Natural killer cell (primary cell): ENCODE data around the gene GSTT2. TPM values are rescaled to one million over a fixed set of nuclear protein-coding genes. Genes with fewer than 3 reads are reported as not detected.
"Not testable (repeated sequence)": the region's sequence is repeated elsewhere in the genome, so short reads cannot be mapped to it uniquely, and the experiment has no call there.

Source experiments
- ATAC-seq, 3 donors: fragments of 150-1000 bp in 2 of 3; fragments of 200-7000 bp in 1 of 3; cut with Tn5 transposase; 1 replicate in 1 of 3; 2 replicates in 2 of 3; pipeline ENCODE4 v1.10.0; 2021; ENCODE audit warnings: mild to moderate bottlenecking in 2 of 3, moderate library complexity in 2 of 3
- DNase-seq, 2 donors: peaks; one replicate each; pipeline versions ENCODE4 v3.0.0 to v3.0.0-alpha.2; 2013 to 2021; ENCODE audit warnings: mixed read lengths in 1 of 2
- H3K27ac ChIP-seq: one replicate; pipeline ENCODE4 v1.5.1; 2013; ENCODE audit warnings: mild to moderate bottlenecking, low read length
- H3K27me3 ChIP-seq: one replicate; pipeline ENCODE4 v1.6.1; 2013; ENCODE audit warnings: low read length; ENCODE audit not compliant: control insufficient read depth, insufficient read depth
- H3K36me3 ChIP-seq: one replicate; pipeline ENCODE4 v1.6.1; 2013; ENCODE audit warnings: low read length; ENCODE audit not compliant: control insufficient read depth, insufficient read depth
- H3K4me1 ChIP-seq: one replicate; pipeline ENCODE4 v1.6.1; 2013; ENCODE audit warnings: low read length; ENCODE audit not compliant: control insufficient read depth, insufficient read depth
- H3K4me3 ChIP-seq: one replicate; pipeline ENCODE4 v1.5.1; 2013; ENCODE audit warnings: low read length
- H3K9me3 ChIP-seq: one replicate; pipeline ENCODE4 v1.6.1; 2013; ENCODE audit warnings: low read length; ENCODE audit not compliant: control insufficient read depth, insufficient read depth
- H3K27ac Mint-ChIP-seq, 2 donors: one replicate each; pipeline ENCODE4 v1.8.0; 2022; ENCODE audit warnings: mild to moderate bottlenecking in 2 of 2, mixed read lengths in 2 of 2, moderate library complexity in 1 of 2
- H3K27me3 Mint-ChIP-seq, 2 donors: one replicate each; pipeline ENCODE4 v1.8.0; 2022; ENCODE audit warnings: low read depth in 2 of 2, mixed read lengths in 2 of 2
- H3K36me3 Mint-ChIP-seq: one replicate; pipeline ENCODE4 v1.8.0; 2022; ENCODE audit warnings: mixed read lengths
- H3K4me1 Mint-ChIP-seq, 2 donors: one replicate each; pipeline ENCODE4 v1.8.0; 2022; ENCODE audit warnings: mixed read lengths in 2 of 2
- H3K4me3 Mint-ChIP-seq: one replicate; pipeline ENCODE4 v1.8.0; 2022; ENCODE audit warnings: mild to moderate bottlenecking, moderate library complexity, mixed read lengths
- H3K9me3 Mint-ChIP-seq, 2 donors: one replicate each; pipeline ENCODE4 v1.8.0; 2022; ENCODE audit warnings: mixed read lengths in 2 of 2
- WGBS: methylation state at CpG from one replicate; pipeline ENCODE4 v1.1.7; 2013; ENCODE audit warnings: missing lambda C conversion rate; ENCODE audit not compliant: insufficient coverage; 5-methylcytosine and 5-hydroxymethylcytosine counted together
- intact Hi-C: fragments of 100-400 bp; cut with micrococcal nuclease; formaldehyde crosslinking; loops from one replicate; pipeline ENCODE4 v1.14.2; 2022
- total RNA-seq, 4 donors: library from RNA; stranded (reverse); fragments of 120-200 nt in 1 of 4; gene quantifications; one replicate each; pipeline versions ENCODE4 v1.2.3 to v1.2.4, GENCODE V29; 2013 to 2022

Gene GSTT2
- total RNA-seq, 3 donors from 2014 or later (not counting 1 experiment from before 2014, with no cell fraction given), result not detected

DNA sequence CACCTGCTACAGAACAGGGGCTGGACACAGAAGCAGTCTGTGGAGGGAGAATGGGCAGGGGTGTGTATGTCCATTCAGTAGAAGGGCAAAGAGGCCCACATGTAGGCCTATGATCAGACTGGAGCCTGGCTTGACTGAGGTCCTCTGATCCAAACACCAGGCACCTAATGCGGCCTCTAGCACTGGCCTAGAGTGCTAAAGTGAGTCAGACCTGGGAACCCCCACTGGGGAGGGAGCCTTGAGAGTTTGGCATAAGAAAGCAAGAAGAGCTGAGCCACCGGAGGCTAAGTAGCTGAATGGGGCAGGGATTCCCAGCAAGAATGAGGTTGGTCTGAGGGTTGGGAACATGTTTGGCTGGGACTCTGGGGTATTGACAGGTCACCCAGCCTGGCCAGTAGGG, 28.6 kb upstream of the GSTT2 start:
- H3K27me3 Mint-ChIP-seq, H3K4me3 Mint-ChIP-seq, H3K4me1 ChIP-seq, H3K27me3 ChIP-seq, H3K4me1 Mint-ChIP-seq, H3K9me3 Mint-ChIP-seq, H3K36me3 Mint-ChIP-seq, H3K27ac Mint-ChIP-seq, H3K36me3 ChIP-seq, H3K9me3 ChIP-seq, H3K4me3 ChIP-seq, H3K27ac ChIP-seq, ATAC-seq: not testable (repeated sequence)
- WGBS, result 83% methylated on average over 2 of the region's 2 CpGs
- peak in 1 of 2 donors; percentile 0 for DNase-seq
- intact Hi-C loops, result loop anchor here (10.0 kb wide), 1 partner anchor 573 kb away; no protein-coding TSS in a partner anchor

DNA sequence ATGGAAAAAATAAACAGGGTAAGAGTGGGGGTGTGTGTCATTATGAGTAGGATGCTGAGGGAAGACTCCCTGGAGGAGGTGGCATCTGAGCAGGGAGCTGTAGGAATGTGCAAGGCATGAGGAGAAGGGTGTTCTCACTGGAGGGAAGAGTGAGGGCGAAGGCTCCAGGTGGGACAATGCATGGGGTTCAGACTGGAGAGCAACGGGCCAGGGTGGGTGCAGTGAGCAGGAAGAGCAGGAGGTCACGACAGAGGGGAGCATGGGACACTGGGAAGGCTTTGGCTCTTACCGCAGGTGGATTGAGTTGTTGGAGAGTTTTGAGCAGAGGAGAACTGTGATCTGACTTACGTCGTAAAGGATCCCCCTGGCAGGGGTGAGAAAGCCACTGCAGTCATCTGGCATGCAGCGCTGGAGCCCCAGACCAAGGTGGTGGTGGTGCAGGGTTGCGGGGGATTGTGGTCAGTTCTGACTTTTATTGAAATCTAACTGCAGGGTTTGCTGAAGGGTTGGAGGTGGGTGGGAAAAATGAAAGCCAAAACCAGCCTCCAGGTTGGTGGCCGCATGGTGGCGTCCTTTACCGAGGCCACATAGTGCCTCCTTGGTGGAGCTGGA, 27.0 kb upstream of the GSTT2 start:
- H3K9me3 Mint-ChIP-seq, H3K4me1 Mint-ChIP-seq, H3K36me3 Mint-ChIP-seq, H3K27me3 ChIP-seq, H3K4me3 Mint-ChIP-seq, H3K4me1 ChIP-seq, H3K27ac Mint-ChIP-seq, H3K27ac ChIP-seq, H3K27me3 Mint-ChIP-seq, H3K9me3 ChIP-seq, H3K4me3 ChIP-seq, H3K36me3 ChIP-seq: not testable (repeated sequence)
- 70% methylated on average over 10 of the region's 11 CpGs for WGBS
- intact Hi-C loops, result loop anchor here (10.0 kb wide), 1 partner anchor 572 kb away; no protein-coding TSS in a partner anchor
- ATAC-seq (peak in 1 of 3 donors; percentile 60), DNase-seq (peak in 1 of 2 donors; percentile 1)

DNA sequence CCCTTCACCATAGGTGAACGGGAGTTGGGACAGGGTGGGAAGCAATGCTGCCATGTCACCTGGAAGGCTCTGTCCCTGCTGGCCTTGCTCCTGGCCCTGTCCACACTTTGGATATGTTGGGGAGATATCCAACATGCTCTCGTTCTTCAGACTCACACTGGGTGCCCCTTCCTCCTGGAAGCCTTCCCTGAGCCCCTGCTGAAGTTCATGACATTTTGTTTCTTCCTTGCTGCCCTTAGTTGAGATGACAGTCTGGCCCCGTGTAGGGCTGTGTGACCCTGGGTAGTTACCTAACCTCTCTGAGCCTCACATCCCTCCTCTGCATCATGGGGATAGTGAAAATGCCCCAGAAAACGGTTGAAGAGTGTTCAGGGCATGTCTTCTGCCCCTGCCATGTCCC, 26.4 kb upstream of the GSTT2 start:
- not testable (repeated sequence) for H3K36me3 Mint-ChIP-seq, H3K27me3 Mint-ChIP-seq, H3K27ac Mint-ChIP-seq, H3K9me3 ChIP-seq, H3K4me3 ChIP-seq, H3K36me3 ChIP-seq, H3K27me3 ChIP-seq, H3K4me1 ChIP-seq, H3K9me3 Mint-ChIP-seq, ATAC-seq, H3K27ac ChIP-seq, H3K4me3 Mint-ChIP-seq, H3K4me1 Mint-ChIP-seq
- intact Hi-C loops, result loop anchor here (10.0 kb wide), 1 partner anchor 571 kb away; no protein-coding TSS in a partner anchor
- 70% methylated on average over 4 of the region's 4 CpGs for WGBS
- DNase-seq, result peak in 1 of 2 donors; percentile 1

DNA sequence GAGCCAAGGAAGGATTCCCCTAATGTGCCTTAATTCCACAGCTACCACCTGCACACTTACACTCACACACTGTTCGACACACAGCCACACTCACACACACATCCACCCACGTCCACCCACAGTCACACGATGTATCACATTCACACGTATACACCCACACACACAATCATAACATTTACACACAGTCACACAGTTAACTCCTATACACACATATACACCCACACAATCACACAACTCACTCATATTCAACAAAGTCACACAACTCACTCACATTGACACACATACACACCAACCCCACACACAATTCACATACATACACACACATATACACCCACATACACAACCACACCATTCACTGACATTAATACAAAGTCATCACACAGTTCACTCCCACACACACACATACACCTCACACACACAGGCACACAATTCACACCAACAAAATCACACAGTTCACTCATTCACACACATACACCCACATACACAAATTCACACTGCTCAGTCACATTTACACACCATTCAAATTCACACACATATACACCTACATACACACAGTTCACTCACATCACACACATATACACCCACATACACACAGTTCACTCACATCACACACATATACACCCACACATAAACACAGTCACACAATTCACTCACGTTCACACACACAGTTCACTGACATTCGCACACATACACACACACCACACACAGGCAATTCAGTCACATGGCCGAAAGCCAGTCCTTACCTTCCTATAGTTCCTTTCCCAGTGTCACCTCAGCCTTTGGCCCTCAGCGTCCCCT, 25.5 kb upstream of the GSTT2 start:
- not testable (repeated sequence) for H3K27me3 Mint-ChIP-seq, H3K27ac ChIP-seq, H3K27ac Mint-ChIP-seq, H3K9me3 Mint-ChIP-seq, H3K4me3 ChIP-seq, H3K4me1 ChIP-seq, H3K36me3 ChIP-seq, H3K9me3 ChIP-seq, H3K36me3 Mint-ChIP-seq, H3K27me3 ChIP-seq, H3K4me1 Mint-ChIP-seq, ATAC-seq, H3K4me3 Mint-ChIP-seq
- 80% methylated on average over 8 of the region's 8 CpGs for WGBS
- DNase-seq, result peak in 1 of 2 donors; percentile 1
- intact Hi-C loops, result loop anchor here (10.0 kb wide), 1 partner anchor 570 kb away; no protein-coding TSS in a partner anchor

DNA sequence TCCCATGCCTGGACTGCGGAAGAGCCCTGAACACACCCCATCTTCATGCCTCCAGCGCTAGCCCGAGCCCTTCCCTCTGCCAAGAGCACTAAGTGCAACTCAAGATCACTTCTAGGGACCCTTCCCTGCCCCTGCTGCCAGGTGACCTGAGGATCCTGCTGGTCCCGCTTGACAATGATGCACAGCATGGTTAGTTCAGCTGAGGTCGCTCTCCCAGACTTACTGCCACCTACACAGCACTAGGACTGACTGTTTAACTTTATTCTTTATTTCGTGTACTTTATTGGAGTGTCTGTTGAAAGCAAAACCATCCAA, 25.0 kb upstream of the GSTT2 start:
- not testable (repeated sequence) for H3K27ac ChIP-seq, H3K4me1 Mint-ChIP-seq, H3K4me3 ChIP-seq, DNase-seq, H3K4me3 Mint-ChIP-seq, H3K36me3 Mint-ChIP-seq, H3K27me3 Mint-ChIP-seq, ATAC-seq, H3K27me3 ChIP-seq, H3K9me3 ChIP-seq, H3K27ac Mint-ChIP-seq, H3K36me3 ChIP-seq, H3K4me1 ChIP-seq, H3K9me3 Mint-ChIP-seq
- 93% methylated on average over 5 of the region's 6 CpGs for WGBS
- intact Hi-C loops, result loop anchor here (10.0 kb wide), 1 partner anchor 570 kb away; no protein-coding TSS in a partner anchor

DNA sequence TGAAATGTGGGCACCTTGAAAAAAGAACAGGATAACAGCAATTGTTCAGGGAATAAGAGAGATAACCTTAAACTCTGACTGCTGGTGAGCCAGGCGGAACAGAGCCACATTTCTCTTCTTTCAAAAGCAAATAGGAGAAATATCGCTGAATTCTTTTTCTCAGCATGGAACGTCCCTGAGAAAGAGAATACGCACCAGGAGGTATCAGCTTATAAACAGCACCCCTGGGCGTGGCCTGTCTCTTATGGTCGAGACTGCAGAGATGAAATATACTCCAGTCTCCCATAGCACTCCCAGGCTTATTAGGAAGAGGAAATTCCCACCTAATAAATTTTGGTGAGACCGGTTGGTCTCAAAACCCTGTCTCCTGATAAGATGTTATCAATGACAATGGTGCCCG, 24.0 kb upstream of the GSTT2 start:
- not testable (repeated sequence) for H3K4me3 ChIP-seq, H3K36me3 Mint-ChIP-seq, H3K36me3 ChIP-seq

More for the DNA sequence above, 24.0 kb upstream of the GSTT2 start:
- H3K9me3 Mint-ChIP-seq, H3K27ac Mint-ChIP-seq, H3K4me3 Mint-ChIP-seq, ATAC-seq, H3K27me3 ChIP-seq, H3K4me1 ChIP-seq, H3K27ac ChIP-seq, H3K27me3 Mint-ChIP-seq, H3K4me1 Mint-ChIP-seq, H3K9me3 ChIP-seq, DNase-seq: not testable (repeated sequence)
- intact Hi-C loops, result loop anchor here (10.0 kb wide), 1 partner anchor 569 kb away; no protein-coding TSS in a partner anchor
- WGBS, result 89% methylated on average over 5 of the region's 8 CpGs
